GM18502 (cell line): ENCODE data around the gene PLEKHF1.

Source experiments
- ATAC-seq: cut with Tn5 transposase; IDR thresholded peaks from one replicate; pipeline ENCODE4 v1.9.1; 2021; ENCODE audit warnings: mild to moderate bottlenecking; ENCODE audit not compliant: unreplicated experiment, poor library complexity

The PLEKHF1 gene

DNA sequence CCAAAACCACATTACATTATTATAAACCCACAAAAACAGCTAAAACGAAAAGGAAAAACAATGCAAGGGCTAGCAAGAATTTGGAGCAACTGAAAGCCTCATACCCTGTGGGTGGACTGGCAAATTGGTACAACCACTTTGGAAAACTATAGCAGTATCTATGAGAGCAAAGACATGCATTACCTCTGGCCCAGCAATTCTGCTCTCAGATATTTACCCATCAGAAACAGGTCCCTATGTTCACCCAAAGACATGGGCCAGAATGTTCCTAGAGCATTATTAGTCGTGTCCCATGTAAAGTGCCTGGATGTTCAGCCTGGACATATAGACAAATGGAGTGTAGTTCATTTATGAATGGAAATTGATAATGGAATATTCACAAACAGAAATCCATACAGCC is 31.3 kb upstream of the PLEKHF1 start:
- no peak for ATAC-seq

DNA sequence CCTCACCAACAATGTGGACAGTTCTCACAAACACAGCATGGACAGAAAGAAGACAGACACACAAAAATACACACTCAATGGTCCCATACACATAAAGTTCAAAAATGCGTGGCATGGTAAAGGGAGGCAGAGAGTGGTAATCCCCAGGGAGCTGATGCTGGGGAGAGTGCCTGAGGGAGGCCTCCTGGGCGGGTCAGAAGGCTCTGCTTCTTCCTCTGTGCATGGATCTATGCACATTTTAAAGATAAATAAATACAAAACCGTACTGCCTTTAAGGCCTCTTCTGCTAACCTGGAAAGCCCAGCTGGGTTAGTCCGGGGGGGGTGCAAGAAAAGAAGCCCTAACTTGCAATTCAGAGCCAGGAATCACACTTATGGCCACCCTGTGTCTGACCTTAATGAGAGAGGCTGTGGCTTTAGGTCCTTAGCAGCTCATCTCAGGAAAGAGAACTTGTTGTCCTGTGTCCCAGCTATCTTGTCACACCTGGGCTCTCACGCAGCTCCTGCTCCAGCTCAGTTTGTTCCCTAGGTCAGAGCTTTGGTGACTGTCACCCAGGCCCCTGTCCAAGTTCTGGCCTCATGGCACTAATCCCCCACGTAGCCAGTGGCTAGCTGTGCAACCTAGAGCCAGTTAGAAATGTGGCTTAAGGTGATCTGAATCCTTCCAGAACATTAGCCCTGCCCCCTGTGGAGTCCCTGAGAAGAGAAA is 30.7 kb upstream of the PLEKHF1 start:
- no peak for ATAC-seq

DNA sequence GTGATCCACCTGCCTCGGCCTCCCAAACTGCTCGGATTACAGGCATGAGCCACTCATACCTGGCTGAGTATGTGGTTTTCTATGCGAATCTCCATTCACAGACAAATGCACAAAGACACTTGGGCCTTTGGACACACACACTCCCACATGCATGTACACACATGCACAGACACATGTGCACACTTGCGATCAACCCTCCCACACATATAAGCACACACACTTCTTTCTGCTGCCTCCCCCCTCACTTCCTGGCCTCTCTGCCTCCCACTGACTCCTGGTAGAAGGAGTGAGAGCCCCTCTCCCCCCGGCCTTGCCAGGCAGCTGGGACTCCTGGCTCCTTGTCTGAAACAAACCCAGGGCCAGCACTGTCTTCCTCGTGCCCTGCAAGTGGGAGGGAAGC is 29.3 kb upstream of the PLEKHF1 start:
- no peak for ATAC-seq

DNA sequence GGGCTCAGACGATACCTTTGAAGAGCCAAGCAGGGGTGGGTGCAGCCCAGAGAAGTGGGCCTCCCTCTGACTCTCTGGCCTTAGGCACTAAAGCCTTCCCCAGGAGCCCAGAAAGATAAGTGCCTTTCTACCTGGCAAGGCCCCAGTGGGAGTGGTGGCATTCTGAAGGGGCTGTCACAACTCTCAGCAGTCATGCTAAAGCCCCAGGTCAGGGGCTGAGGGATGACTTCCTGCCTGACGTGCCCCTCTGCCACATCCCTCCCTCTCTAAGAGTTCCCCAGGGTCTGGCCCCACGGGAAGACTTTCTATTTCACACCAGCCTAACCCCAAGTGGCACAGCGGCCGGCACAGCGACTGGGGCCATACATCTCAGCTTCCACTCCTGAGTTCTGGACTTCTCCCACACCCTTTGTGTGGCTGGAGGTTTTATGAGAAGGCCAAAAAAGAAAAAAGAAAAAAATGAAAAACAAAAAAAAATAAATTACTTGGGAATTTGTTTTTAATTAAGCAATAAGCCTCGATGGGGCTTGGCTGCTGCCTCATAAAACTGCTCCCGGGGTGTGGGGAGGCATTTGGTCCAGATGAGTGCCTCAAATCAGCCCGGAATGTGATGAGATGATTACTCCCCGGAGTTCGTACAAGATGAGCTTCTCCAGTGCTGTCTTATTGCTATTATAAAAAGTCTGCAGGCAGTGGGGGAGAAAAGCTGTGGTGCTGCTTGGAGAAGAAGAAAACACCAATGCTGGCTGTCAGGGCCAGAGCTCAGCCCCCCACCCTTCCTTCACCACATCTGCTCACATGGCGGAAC is 28.5 kb upstream of the PLEKHF1 start:
- ATAC-seq, result no peak

DNA sequence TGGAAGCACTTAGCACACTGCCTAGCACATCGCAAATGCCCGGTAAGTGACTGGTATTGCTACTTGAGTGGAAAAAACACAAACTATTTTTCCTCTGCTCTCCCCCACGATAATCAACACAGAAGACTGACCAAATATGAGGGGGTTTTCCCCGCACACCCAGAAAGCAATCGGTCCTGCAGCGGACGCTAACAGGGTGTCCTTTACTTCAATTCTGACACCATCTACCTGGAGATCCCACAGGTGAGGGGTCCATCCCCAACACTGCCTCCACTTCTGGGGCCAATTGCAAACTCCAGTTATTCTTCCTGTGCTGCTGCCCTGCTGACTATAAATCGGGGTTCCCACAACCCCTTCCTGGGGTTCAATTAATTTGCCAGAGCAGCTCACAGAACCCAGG is 26.2 kb upstream of the PLEKHF1 start:
- no peak for ATAC-seq

DNA sequence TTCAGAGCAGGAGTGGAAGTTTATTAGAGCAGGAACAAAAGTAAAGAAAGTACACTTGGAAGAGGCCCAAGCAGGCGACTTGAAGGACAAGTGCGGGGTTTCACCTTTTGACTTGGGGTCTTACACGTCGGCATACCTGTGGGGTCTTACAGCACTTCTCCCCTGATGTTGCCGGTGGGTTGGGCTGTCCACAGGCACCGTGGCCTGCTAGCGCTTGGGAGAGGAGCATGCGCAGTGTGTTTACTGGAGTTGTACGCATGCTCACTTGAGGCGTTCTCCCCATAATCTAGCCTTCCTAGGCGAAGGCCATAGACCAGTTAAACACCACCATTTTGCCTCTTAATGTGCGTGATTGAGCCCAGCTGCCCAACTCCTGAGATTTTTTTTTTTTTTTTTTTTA is 25.0 kb upstream of the PLEKHF1 start:
- no peak for ATAC-seq

DNA sequence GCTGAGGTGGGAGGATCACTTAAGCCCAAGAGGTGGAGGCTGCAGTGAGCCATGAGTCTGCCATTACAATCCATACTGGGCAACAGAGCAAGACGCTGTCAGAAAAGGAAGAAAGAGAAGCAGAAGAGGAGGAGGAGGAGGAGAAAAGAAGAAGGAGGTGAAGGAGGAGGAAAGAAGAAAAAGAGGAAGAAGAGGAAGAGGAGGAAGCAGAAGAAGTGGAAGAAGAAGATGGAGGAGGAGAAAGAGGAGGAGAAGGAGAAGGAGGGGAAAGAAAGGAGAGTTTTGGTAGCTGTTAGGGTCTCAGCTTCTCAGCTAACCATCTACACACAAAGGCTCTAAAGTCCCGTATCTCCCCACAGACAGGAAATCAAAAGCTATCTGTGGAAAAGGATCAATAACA is 23.7 kb upstream of the PLEKHF1 start:
- ATAC-seq, result no peak

DNA sequence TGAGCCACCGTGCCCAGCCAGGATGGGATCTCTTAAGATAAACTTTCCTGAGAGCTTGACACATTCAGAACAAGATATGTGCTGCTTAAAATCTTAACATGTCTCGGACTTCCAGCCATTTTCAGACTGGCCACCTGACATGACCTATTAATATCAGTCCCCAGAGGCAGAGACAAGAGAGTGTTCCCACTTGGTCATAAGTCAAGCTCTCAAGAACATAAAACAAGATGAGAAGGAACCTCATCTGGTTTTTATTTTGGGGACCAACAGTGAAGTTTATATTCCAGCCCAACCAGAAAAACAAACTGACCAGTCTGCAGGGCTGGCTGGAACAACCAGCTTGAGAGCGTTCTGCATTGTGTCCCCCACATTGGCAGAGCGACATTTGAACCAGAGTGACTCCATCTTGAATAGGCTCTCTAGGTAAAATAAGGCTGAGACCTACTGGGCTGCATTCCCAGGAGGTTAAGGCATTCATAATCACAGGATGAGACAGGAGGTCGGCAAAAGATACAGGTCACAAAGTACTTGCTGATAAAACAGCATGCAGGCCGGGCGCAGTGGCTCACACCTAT is 21.8 kb upstream of the PLEKHF1 start:
- ATAC-seq, result no peak

DNA sequence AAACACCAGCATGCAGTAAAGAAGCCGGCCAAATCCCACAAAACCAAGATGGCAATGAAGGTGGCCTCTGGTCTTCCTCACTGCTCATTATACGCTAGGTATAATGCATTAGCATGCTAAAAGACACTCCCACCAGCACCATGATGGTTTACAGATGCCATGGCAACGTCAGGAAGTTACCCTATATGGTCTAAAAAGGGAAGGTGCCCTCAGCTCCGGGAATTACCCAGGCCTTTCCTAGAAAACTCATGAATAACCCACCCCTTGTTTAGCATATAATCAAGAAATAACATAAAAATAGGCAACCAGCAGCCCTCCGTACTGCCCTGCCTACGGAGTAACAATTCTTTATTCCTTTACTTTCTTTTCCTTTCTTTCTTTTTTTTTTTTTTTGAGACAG is 21.1 kb upstream of the PLEKHF1 start:
- ATAC-seq, result no peak

DNA sequence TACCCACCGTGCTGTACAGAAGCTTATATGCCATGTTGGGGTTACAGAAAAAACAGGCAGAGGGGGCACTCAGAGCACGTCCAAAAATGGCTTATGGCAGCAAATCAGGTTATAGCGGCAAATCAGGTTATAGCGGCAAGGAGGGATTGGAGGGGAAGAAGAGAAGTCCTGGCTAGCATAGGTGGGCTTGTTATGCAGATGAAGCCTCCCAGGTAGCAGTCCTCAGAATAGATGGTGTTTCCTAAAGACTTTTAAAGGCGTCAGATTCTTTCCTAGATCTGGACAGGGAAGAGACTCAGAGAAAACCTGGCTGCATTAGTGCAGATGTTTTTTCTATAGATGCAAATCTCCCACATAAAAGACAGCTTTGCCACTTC is 19.8 kb upstream of the PLEKHF1 start:
- ATAC-seq, result no peak

DNA sequence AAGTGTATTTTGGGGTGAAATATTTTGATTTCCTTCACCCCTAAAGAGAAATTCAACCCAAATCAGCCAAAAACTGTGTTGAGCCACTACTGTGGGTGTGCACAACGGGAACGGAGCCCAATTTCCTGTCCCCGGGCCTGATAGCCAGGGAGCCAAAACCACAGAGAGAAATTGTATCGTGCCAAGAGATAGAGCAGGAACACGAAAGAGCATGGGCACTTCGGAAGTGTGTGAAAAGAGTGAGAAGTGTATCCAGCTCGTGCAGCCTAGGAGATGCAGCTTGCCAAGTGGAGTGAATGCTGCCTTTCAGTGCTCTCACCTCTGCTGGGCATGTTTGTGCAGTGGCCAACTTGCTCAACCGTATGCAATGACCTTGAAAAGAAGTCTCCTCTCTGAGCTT is 19.4 kb upstream of the PLEKHF1 start:
- ATAC-seq, result no peak

DNA sequence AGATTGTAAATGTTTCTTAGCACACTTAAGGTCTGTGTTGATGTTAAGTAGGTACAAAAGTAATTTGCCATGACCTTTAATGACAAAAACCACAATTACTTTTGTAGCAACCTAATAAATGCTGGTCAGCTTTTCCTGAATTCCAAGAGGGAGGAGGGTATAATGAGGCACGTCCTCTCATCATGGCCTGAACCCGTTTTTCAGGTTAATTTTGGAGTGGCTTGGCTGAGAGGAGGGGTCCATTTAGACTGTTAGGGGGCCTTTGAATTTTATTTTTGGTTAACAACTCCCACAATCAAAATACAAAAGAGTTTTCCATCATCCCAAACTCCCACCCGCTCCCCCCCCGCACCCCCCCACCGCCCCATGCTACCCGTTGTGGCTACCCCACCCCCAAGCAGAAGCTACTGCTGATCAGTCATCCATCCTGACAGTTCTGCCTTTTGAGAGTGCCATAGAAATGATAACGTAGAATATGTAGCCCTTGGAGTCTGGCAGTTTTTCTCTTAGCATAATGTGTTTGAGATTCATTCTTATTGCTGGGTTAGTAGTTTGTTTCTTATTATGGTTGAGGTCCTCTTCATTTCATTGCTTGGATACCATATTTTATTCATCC is 14.4 kb upstream of the PLEKHF1 start:
- no peak for ATAC-seq

DNA sequence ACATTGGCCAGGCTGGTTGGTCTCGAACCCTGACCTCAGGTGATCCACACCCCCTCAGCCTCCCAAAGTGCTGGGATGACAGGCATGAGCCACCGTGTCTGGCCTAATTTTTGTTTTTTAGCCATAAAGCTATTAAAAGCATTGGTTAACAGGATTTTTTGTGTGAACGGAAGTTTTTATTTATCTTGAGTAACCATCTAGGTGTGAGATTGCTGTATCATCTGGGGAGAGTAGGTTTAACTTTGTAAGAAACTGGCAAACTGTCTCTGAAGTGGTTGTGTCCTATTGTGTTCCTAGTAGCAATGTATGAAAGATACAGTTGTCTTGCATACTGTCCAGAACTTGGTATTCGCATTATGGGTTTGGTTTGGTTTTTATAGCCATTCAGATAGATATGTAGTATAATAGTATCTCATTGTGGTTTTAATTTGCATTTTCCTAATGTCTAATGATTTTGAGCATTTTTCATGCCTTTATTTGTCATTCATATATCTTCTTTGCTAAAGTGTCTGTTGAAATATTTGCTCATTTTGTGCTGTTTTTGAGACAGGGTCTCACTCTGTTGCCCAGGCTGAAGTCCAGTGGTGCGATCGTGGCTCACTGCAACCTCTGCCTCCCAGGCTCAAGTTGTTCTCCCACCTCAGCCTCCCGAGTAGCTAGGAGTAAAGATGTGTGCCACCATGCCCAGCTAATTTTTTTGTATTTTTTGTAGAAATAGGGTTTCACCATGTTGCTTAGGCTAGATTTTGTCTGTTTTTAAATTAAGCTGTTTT is 13.5 kb upstream of the PLEKHF1 start:
- no peak for ATAC-seq

DNA sequence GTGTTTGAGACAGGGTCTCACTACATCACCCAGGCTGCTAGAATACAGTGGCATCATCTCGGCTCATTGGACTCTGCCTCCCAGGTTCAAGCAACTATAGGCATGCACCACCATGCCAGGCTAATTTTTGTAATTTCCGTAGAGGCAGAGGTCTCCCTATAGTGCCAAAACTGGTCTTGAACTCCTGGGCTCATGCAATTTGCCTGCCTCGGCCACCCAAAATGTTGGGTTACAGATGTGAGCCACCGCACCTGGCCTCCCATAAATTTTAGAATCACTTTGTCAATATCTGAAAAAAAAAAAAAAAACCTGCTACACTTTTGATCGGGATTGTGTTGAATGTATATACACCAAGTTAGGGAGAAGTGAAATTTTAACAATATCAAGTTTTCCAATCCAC is 11.9 kb upstream of the PLEKHF1 start:
- no peak for ATAC-seq

DNA sequence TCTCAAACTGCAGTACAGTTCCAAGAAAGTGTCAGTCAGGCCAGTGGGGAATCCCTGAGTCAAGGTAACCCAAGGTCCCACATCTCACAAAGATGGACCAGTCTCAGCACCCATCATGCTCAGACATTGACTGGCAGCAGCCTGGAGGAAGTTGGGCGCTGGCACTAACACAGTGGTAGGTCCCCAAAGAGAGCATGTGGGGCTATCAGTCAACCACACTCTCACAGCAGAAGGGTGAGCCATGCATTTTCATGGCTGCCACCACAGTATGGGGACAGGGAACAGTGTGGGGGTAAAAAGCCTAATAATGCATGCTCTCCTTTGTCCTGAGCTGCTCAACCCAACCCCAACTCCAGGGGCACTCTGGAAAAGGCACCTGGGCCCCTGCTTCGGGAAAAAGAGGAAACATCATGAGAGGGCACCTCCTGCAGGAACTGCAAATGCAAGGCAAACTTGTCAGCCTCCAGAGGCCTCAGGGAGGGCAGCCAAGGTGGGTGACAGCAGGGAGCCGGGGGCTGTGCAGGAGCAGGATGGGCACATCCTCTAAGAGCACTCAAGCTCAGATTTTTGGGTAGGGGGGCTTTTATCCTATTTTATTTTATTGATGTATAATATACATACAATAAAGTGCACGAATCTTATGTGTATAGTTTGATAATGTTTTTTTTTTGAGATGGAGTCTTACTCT is 9.5 kb upstream of the PLEKHF1 start:
- no peak for ATAC-seq

DNA sequence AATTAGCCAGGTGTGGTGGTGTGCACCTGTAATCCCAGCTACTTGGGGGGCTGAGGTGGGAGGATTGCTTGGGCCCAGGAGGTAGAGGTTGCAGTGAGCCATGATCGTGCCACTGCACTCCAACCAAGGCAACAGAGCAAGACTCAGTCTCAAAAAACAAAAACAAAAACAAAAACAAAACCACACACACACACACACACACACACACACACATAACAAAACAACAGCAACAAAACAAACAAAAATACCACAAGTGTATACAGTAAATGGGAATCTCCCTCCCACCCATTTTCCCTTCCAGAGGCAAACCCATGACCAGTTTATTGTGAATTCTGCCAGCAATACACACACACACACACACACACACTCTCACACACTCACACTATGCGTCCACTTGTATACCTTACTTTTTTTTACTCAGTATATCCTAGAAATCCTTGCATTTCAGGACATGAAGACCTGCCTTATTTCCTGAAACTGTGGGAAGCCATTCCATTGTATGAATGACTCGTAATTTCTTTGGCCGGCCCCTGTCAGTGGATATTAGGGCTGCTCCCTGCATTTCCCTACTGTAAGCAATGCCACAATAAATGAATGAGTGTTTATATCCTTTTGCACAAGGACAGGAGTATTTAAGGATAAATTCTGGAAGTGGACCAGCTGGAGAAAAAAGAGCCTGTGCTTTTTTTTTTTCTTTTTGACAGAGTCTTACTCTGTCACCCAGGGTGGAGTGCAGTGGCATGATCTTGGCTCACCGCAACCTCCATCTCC is 6.9 kb upstream of the PLEKHF1 start:
- no peak for ATAC-seq

DNA sequence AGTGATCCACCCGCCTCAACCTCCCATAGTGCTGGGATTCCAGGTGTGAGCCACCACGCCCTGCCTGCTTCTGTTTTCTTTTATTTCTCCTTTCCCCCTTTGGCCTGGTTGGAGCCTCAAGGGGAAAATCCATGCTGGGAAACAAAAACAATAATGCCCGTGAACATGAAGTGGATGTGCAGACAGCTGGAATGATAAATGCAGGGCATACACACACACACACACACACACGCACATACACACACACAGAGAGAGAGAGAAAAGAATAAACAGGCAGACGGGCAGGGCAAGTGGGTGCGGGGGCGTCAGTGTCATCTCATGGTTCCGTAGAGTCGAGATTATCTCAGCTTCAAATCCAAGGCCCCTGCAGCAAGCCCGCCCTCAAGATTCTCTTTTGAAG is 4.4 kb upstream of the PLEKHF1 start:
- no peak for ATAC-seq

DNA sequence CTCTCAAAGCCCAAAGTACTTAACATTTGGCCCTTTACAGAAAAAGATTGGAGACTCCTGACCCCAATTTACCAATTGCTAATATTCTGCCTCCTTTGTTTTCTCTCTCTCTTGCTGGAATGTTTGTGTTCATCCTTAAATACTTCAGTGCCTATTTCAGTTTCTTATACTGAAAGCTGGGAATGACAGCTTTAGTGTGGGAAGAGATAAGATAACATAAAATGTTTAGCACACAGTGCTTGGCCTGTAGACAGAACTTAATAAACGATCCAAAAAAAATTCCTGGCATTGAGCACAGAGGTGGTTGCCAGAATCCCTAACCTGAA is 3.0 kb upstream of the PLEKHF1 start:
- ATAC-seq, result no peak

DNA sequence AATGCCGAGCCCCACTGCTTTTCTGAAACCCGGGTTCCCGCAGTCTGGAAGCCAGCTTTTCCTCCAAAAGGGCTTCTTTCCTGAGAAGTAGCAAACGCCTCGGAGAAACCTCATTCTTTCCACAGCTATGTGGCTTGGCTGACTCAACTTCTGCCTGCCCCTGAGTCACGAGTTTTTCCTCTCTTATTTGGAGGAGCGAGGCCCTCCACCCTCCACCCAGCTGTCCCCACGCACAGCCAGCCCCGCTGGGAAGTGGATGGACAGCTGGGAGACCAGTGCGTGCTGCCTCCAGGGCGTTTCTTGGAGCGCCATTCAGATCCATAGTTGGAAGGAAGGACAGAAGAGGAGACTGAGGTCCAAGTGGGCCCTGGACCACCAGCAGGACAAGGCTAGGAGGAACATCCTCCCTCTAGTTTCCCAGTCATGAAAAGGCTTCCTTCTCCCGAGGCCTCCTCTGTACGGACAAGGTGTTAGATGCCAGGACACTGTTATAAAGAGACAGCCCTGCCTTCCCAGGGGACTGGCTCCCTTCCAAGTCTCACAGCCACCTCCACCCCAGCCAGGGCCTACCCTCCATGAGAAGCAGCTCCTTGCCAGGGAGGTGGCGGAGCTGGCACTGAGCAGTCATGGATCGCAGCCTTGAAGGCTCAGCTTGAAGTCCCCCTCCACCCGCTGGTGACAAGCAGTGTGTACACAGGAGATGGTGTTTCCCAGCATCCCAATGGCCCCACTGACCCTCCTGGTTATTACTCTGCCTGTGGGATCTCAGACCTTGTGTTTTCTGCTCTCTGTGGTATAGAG is 2.5 kb upstream of the PLEKHF1 start:
- no peak for ATAC-seq
